Measurements from ENCODE around the gene ZNF274. TPM values are rescaled to one million over a fixed set of nuclear protein-coding genes. Genes with fewer than 3 reads are reported as not detected.
A peak's percentile ranks its signal among the peaks of the same experiment; 100 is the strongest.

ZNF274 gene
- polyA plus RNA-seq, 1 of the 3 experiments (the other 2 are of a cell fraction), result 3.1 TPM

GRCh38 chr19:58182577-58182988, 278 bp upstream of the ZNF274 start:
- H3K9me3 ChIP-seq, result peaks cover 10% of the 10 kb centered on the region; the same call in 1 of the 2 replicates

More at GRCh38 chr19:58182577-58182988, 278 bp upstream of the ZNF274 start:
- Histone ChIP-seq H4K20me1 (ENCODE audit: insufficient read depth) (no peaks in the 10 kb centered on the region), H3K9ac (no peak overlapping the region), H3K27me3 (ENCODE audit: insufficient read depth) (no peaks in the 10 kb centered on the region), H3K4me1 (ENCODE audit: control insufficient read depth in 1 of 2, insufficient read depth in 2 of 2, low read depth in 1 of 2, low read length in 1 of 2) (no peaks in the 10 kb centered on the region; a peak in 1 of 4 replicates), H3K36me3 (replicated peaks in 1 of 2; ENCODE audit: control insufficient read depth in 1 of 2, insufficient read depth in 2 of 2, low read length in 1 of 2) (peaks cover 0 to 25% of the 10 kb centered on the region in 2 experiments), H3K79me2 (ENCODE audit: insufficient read depth) (no peaks in the 10 kb centered on the region), H3K27ac (ENCODE audit: low read depth in 2 of 2, low read length in 1 of 2) (peak overlapping the region in 1 of 2 experiments; percentile 85; a peak in 1 of 4 replicates), H3K9me2 (no peaks in the 10 kb centered on the region), H3K4me3 (ENCODE audit: low read depth in 2 of 2, low read length in 1 of 2) (peak overlapping the region; percentile 54 to 65), H3K4me2 (no peak overlapping the region), H2AFZ (ENCODE audit: low read depth) (no peak overlapping the region), H3F3A (replicated peaks; ENCODE audit: insufficient read depth) (peaks cover 3% of the 10 kb centered on the region)
- no peak for TF ChIP-seq RAD21 (IDR thresholded peaks at IDR 0.05; ENCODE audit: low read length)
- no peak for TF ChIP-seq ELF1 (IDR thresholded peaks at IDR 0.05)
- TF ChIP-seq EZH2phosphoT487 (IDR thresholded peaks at IDR 0.05; ENCODE audit: borderline replicate concordance, low read depth), result no peak
- TF ChIP-seq MEF2A (IDR thresholded peaks at IDR 0.05; ENCODE audit: borderline replicate concordance, low read depth), result no peak
- TF ChIP-seq EP300 (IDR thresholded peaks at IDR 0.05; ENCODE audit: borderline replicate concordance in 1 of 2, low read depth in 1 of 2, low read length in 1 of 2), result no peak
- TF ChIP-seq RFX5 (IDR thresholded peaks at IDR 0.05; ENCODE audit: low read length), result no peak
- TF ChIP-seq GABPA (IDR thresholded peaks at IDR 0.05; ENCODE audit: low read depth), result no peak
- TF ChIP-seq USF1 (IDR thresholded peaks at IDR 0.05; ENCODE audit: borderline replicate concordance, low read depth), result no peak
- TF ChIP-seq FOXM1 (IDR thresholded peaks at IDR 0.05; ENCODE audit: low read depth), result no peak
- no peak for TF ChIP-seq REST (IDR thresholded peaks at IDR 0.05; ENCODE audit: low read depth, low read length)
- TF ChIP-seq RXRA (IDR thresholded peaks at IDR 0.05; ENCODE audit: borderline replicate concordance, low read depth), result no peak
- TF ChIP-seq SIN3A (IDR thresholded peaks at IDR 0.05; ENCODE audit: borderline replicate concordance, low read depth, low read length), result no peak
- TF ChIP-seq NFIC (IDR thresholded peaks at IDR 0.05; ENCODE audit: borderline replicate concordance), result no peak
- no peak for TF ChIP-seq TEAD4 (IDR thresholded peaks at IDR 0.05; ENCODE audit: borderline replicate concordance, insufficient read depth)
- TF ChIP-seq FOXJ3 (CRISPR knock-in tag; IDR thresholded peaks at IDR 0.05), result no peak
- no peak for TF ChIP-seq CTCF (IDR thresholded peaks at IDR 0.05)
- peak; percentile 90 for DNase-seq
- POLR2A ChIA-PET, result interaction anchor here (1.0 to 1.6 kb wide), 4 partner anchors 46 to 180 kb away, joined by 3 to 5 read pairs (median 4); partner anchors contain the start of genes ZNF135, ZNF497, ZNF544 and ZNF606
- CTCF ChIA-PET, result no interaction called here
- 5% methylated on average over 17 of the region's 17 CpGs for whole genome bisulfite sequencing (ENCODE audit: low lambda C conversion rate)
